HCT116 (cell line): ENCODE data around the gene RUNDC1. TPM values are rescaled to one million over a fixed set of nuclear protein-coding genes. Genes with fewer than 3 reads are reported as not detected.

Experiments used
- ATAC-seq: fragments of 200-7000 bp; cut with Tn5 transposase; 2 replicates; pipeline ENCODE4 v1.9.1; 2020; ENCODE audit warnings: mild to moderate bottlenecking, moderate library complexity
- BruUV-seq: library from RNA; stranded (reverse); fragments of 400-500 nt; replicated peaks from 2 replicates; lab custom pipeline; 2021; lab: Mats Ljungman, UMichigan
- CTCF ChIA-PET: fragments of 300-600 bp; sonication (Branson Sonifier 250); formaldehyde crosslinking; loops from one replicate; lab custom pipeline; 2021; ENCODE audit warnings: antibody characterized with exemption; lab: Charles Lee
- POLR2A ChIA-PET: fragments of 300-600, 350-600 bp; sonication (Branson Sonifier 250); formaldehyde crosslinking; loops from one replicate; lab custom pipeline; 2021; ENCODE audit warnings: antibody characterized with exemption; lab: Charles Lee
- RAD21 ChIA-PET, 2 experiments: fragments of 300-600 bp; sonication (Branson Sonifier 250); formaldehyde crosslinking; loops; one replicate each; lab custom pipeline; 2023; ENCODE audit warnings: low total read pairs in 2 of 2; ENCODE audit not compliant: uncharacterized antibody in 2 of 2, unreplicated experiment in 2 of 2, low non-redundant PET in 1 of 2; lab: Charles Lee
- DNase-seq: peaks from one replicate; pipeline ENCODE4 v3.0.0-alpha.2; 2010; ENCODE audit warnings: low read depth, low spot score
- H2AFZ ChIP-seq: fragments of 200-600 bp; shearing (Covaris generic), sonication (generic); 2 replicates; pipeline ENCODE4 v1.6.1; 2017; ENCODE audit warnings: low read depth, mixed run types, mixed read lengths, antibody characterized with exemption, low read length; ENCODE audit not compliant: poor library complexity, severe bottlenecking
- H3K27ac ChIP-seq: 2 replicates; pipeline ENCODE4 v1.5.1; 2012; ENCODE audit warnings: low read depth, low read length
- H3K27me3 ChIP-seq: fragments of 200-600 bp; sonication (generic); 2 replicates; pipeline ENCODE4 v1.6.1; 2016; ENCODE audit warnings: mixed run types, low read length, mixed read lengths; ENCODE audit not compliant: insufficient read depth
- H3K36me3 ChIP-seq, 2 experiments: fragments of 200-500 bp in 1 of 2; fragments of 200-600 bp in 1 of 2; sonication (Bioruptor generic) in 1 of 2; sonication (generic) in 1 of 2; 2 replicates each; pipeline versions ENCODE4 v1.5.1 to v1.6.1; 2014 to 2016; ENCODE audit warnings: low read length in 2 of 2, inconsistent platforms in 1 of 2, mixed read lengths in 1 of 2, mixed run types in 1 of 2; ENCODE audit not compliant: insufficient read depth in 2 of 2, control insufficient read depth in 1 of 2
- H3K4me1 ChIP-seq, 2 experiments: fragments of 200-600 bp in 1 of 2; sonication (generic) in 1 of 2; 2 replicates each; pipeline versions ENCODE4 v1.5.1 to v1.6.1; 2012 to 2017; ENCODE audit warnings: low read length in 2 of 2, inconsistent platforms in 1 of 2, mild to moderate bottlenecking in 1 of 2, mixed read lengths in 1 of 2, mixed run types in 1 of 2, moderate library complexity in 1 of 2; ENCODE audit not compliant: insufficient read depth in 2 of 2, control insufficient read depth in 1 of 2
- H3K4me2 ChIP-seq: fragments of 200-600 bp; sonication (generic); 2 replicates; pipeline ENCODE4 v1.6.1; 2017; ENCODE audit warnings: mixed run types, low read length, mixed read lengths
- H3K4me3 ChIP-seq, 2 experiments: fragments of 200-600 bp in 1 of 2; sonication (generic) in 1 of 2; replicated peaks in 1 of 2; 2 replicates each; pipeline ENCODE4 v1.5.1; 2011 to 2016; ENCODE audit warnings: low read length in 2 of 2, control low read depth in 1 of 2, low read depth in 1 of 2, mild to moderate bottlenecking in 1 of 2, mixed read lengths in 1 of 2, mixed run types in 1 of 2
- H3K79me2 ChIP-seq: fragments of 200-600 bp; sonication (generic); 2 replicates; pipeline ENCODE4 v1.6.1; 2017; ENCODE audit warnings: mild to moderate bottlenecking, mixed run types, low read length, moderate library complexity, mixed read lengths; ENCODE audit not compliant: insufficient read depth
- H3K9ac ChIP-seq: fragments of 200-600 bp; sonication (generic); 2 replicates; pipeline ENCODE4 v1.6.1; 2016; ENCODE audit warnings: low read length, mixed read lengths
- H3K9me2 ChIP-seq: fragments of 200-600 bp; sonication (generic), shearing (Covaris generic); 2 replicates; pipeline ENCODE4 v1.6.1; 2017; ENCODE audit warnings: mixed run types, mild to moderate bottlenecking, moderate library complexity; ENCODE audit not compliant: insufficient read depth
- H3K9me3 ChIP-seq, 2 experiments: fragments of 200-500 bp in 1 of 2; fragments of 200-600 bp in 1 of 2; sonication (Bioruptor generic) in 1 of 2; sonication (generic) in 1 of 2; 2 replicates each; pipeline ENCODE4 v1.6.1; 2014 to 2017; ENCODE audit warnings: low read length in 2 of 2, mixed read lengths in 2 of 2, inconsistent platforms in 1 of 2, low read depth in 1 of 2, mild to moderate bottlenecking in 1 of 2, mixed run types in 1 of 2, moderate library complexity in 1 of 2; ENCODE audit not compliant: control insufficient read depth in 1 of 2, insufficient read depth in 1 of 2
- H4K20me1 ChIP-seq: fragments of 200-600 bp; sonication (generic), shearing (Covaris generic); 2 replicates; pipeline ENCODE4 v1.6.1; 2017; ENCODE audit warnings: mixed run types, mild to moderate bottlenecking, moderate library complexity; ENCODE audit not compliant: insufficient read depth
- ATF3 ChIP-seq: IDR thresholded peaks from 2 replicates; pipeline ENCODE4 v1.6.1; 2012
- CBX3 ChIP-seq: IDR thresholded peaks from 2 replicates; pipeline ENCODE4 v1.6.1; 2012; ENCODE audit warnings: low read depth
- CTCF ChIP-seq, 3 experiments: fragments of 200-600 bp in 1 of 3; sonication (generic) in 1 of 3; IDR thresholded peaks in 2 of 3; conservative IDR thresholded peaks in 1 of 3; 2 replicates each; pipeline ENCODE4 v1.5.1; 2012 to 2017; ENCODE audit warnings: low read depth in 2 of 3, low read length in 2 of 3, antibody characterized with exemption in 1 of 3, borderline replicate concordance in 1 of 3, control low read depth in 1 of 3, mild to moderate bottlenecking in 1 of 3, mixed read lengths in 1 of 3, mixed run types in 1 of 3, moderate library complexity in 1 of 3; ENCODE audit not compliant: insufficient read depth in 1 of 3
- EGR1 ChIP-seq: IDR thresholded peaks from 2 replicates; pipeline ENCODE4 v1.6.1; 2012; ENCODE audit warnings: low read depth
- EZH2 ChIP-seq: fragments of 200-600 bp; sonication (generic); IDR thresholded peaks from 2 replicates; pipeline ENCODE4 v1.6.1; 2017; ENCODE audit warnings: antibody characterized with exemption, mixed run types
- EZH2phosphoT487 ChIP-seq: fragments of 200-600 bp; IDR thresholded peaks from 2 replicates; pipeline ENCODE4 v1.6.1; 2018; ENCODE audit warnings: antibody characterized with exemption, borderline replicate concordance
- FOSL1 ChIP-seq: IDR thresholded peaks from 2 replicates; pipeline ENCODE4 v1.6.1; 2012; ENCODE audit warnings: low read depth
- JUND ChIP-seq: IDR thresholded peaks from 2 replicates; pipeline ENCODE4 v1.6.1; 2012
- MAX ChIP-seq: IDR thresholded peaks from 2 replicates; pipeline ENCODE4 v1.6.1; 2012
- POLR2AphosphoS5 ChIP-seq: IDR thresholded peaks from 2 replicates; pipeline ENCODE4 v1.6.1; 2011; ENCODE audit warnings: mild to moderate bottlenecking, low read depth, low read length, moderate library complexity
- RAD21 ChIP-seq: IDR thresholded peaks from 2 replicates; pipeline ENCODE4 v1.6.1; 2012; ENCODE audit warnings: low read depth, mild to moderate bottlenecking
- SIN3A ChIP-seq: IDR thresholded peaks from 2 replicates; pipeline ENCODE4 v1.6.1; 2012; ENCODE audit warnings: low read depth
- SRF ChIP-seq: IDR thresholded peaks from 2 replicates; pipeline ENCODE4 v1.6.1; 2012; ENCODE audit warnings: low read depth
- TCF7L2 ChIP-seq: IDR thresholded peaks from 2 replicates; pipeline ENCODE4 v1.7.0; 2011; ENCODE audit warnings: borderline replicate concordance, inconsistent platforms; ENCODE audit not compliant: insufficient read depth, insufficient read length; ENCODE audit errors: extremely low read depth
- ZFX ChIP-seq: fragments of 450-650 bp; IDR thresholded peaks from 2 replicates; pipeline ENCODE4 v1.6.1; 2017
- ZNF274 ChIP-seq: fragments of 200-500 bp; sonication (Bioruptor generic); IDR thresholded peaks from 2 replicates; pipeline ENCODE4 v1.6.1; 2014; ENCODE audit warnings: mild to moderate bottlenecking, low read depth, low read length, inconsistent platforms
- intact Hi-C: fragments of 100-400 bp; cut with micrococcal nuclease; formaldehyde crosslinking; loops from 2 replicates; pipeline ENCODE4 v1.10.0; 2022
- total RNA-seq: library from RNA; stranded (reverse); gene quantifications from one replicate; pipeline ENCODE4 v1.2.1, GENCODE V29; 2021; ENCODE audit not compliant: unreplicated experiment
- TF ChIP-seq, protein P1 (sequence below): IDR thresholded peaks from 2 replicates; pipeline ENCODE4 v1.6.1; 2011; ENCODE audit warnings: mild to moderate bottlenecking, low read length, moderate library complexity; ENCODE audit not compliant: insufficient replicate concordance; ENCODE audit errors: extremely low read depth

The RUNDC1 gene
- total RNA-seq, 1 experiment from 2014 or later, result 13.0 TPM

DNA sequence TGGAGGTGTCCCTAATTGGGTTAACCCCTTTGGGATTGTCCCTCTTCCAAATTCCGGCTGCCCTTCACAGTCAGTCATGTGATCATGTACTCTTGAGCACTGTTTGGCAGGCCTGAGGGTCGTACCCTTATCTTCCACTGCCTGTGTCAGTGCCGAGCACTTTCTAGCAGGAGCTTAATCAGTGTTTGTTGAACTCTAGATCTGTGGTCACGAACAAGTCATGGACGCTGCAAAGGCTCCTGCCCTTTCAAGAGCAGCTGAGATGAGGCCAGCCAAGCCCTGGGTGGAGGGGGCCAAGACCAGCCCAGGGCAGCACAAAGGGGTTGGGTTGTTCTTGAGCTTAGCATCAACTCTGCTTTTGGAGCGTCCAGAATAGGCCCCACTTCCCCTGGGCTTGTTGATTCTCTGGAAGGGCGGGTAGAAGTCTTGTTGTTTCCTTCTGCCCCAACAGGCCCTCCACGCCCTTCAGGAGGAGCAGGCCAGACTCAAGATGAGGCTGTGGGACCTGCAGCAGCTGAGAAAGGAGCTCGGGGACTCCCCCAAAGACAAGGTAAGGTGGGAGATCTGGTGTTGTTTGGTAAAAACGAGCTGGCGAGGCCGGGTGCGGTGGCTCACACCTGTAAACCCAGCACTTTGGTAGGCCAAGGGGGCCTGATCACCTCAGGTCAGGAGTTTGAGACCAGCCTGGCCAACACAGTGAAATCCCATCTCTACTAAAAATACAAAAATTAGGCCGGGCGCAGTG is 31.5 kb downstream of the RUNDC1 start:
- DNase-seq, result no peak
- ATAC-seq, result no peak
- Histone ChIP-seq H3K79me2 (no peaks in the 10 kb centered on the region), H3K27me3 (no peaks in the 10 kb centered on the region), H3K4me3 (no peak overlapping the region), H3K4me2 (no peak overlapping the region), H2AFZ (no peak overlapping the region), H3K9ac (no peak overlapping the region; the same call in 1 of the 2 replicates), H3K27ac (no peak overlapping the region), H3K9me3 (no peaks in the 10 kb centered on the region), H3K36me3 (0 out of 4 replicates have a peak, but pooled peaks cover 0 to 3% of the 10 kb centered on the region in 2 experiments), H4K20me1 (no peaks in the 10 kb centered on the region), H3K4me1 (peaks cover 10 to 29% of the 10 kb centered on the region in 2 experiments; a peak in 3 of 4 replicates), H3K9me2 (no peaks in the 10 kb centered on the region)
- POLR2A ChIA-PET, result interaction anchor here (1.4 to 1.7 kb wide), 3 partner anchors 8 to 14 kb away, joined by 4 to 6 read pairs (median 6); partner anchors contain the start of gene RPL27
- RAD21 ChIA-PET, result no interaction called here
- CTCF ChIA-PET, result interaction anchor here (1.6 kb wide), 1 partner anchor 12 kb away, joined by 5 read pairs; no protein-coding TSS in a partner anchor
- TF ChIP-seq TCF7L2, result no peak
- no peak for TF ChIP-seq RAD21
- no peak for TF ChIP-seq CBX3
- TF ChIP-seq SRF, result no peak
- no peak for TF ChIP-seq ZNF274
- no peak for TF ChIP-seq SIN3A
- TF ChIP-seq, protein P1, sequence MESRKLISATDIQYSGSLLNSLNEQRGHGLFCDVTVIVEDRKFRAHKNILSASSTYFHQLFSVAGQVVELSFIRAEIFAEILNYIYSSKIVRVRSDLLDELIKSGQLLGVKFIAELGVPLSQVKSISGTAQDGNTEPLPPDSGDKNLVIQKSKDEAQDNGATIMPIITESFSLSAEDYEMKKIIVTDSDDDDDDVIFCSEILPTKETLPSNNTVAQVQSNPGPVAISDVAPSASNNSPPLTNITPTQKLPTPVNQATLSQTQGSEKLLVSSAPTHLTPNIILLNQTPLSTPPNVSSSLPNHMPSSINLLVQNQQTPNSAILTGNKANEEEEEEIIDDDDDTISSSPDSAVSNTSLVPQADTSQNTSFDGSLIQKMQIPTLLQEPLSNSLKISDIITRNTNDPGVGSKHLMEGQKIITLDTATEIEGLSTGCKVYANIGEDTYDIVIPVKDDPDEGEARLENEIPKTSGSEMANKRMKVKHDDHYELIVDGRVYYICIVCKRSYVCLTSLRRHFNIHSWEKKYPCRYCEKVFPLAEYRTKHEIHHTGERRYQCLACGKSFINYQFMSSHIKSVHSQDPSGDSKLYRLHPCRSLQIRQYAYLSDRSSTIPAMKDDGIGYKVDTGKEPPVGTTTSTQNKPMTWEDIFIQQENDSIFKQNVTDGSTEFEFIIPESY, result no peak
- TF ChIP-seq EGR1, result no peak
- TF ChIP-seq FOSL1, result no peak
- TF ChIP-seq ATF3, result no peak
- no peak for TF ChIP-seq EZH2
- no peak for TF ChIP-seq EZH2phosphoT487
- TF ChIP-seq JUND, result no peak
- no peak for TF ChIP-seq MAX
- no peak for TF ChIP-seq ZFX
- TF ChIP-seq POLR2AphosphoS5, result no peak
- no peak for TF ChIP-seq CTCF (IDR thresholded peaks at IDR 0.05 in 2 of 3, conservative IDR thresholded peaks at IDR 0.05 in 1 of 3; ENCODE audit: borderline replicate concordance in 1 of 3, insufficient read depth in 1 of 3, low read depth in 2 of 3, low read length in 2 of 3)
- intact Hi-C loops, result no loop called here
- no TSS peak for BruUV-seq
